Skin of body (tissue), 3 donors: Measurements from ENCODE around the gene C18orf54. TPM values are rescaled to one million over a fixed set of nuclear protein-coding genes. Genes with fewer than 3 reads are reported as not detected.
A peak's percentile ranks its signal among the peaks of the same experiment; 100 is the strongest.
"Not testable (repeated sequence)": the region's sequence is repeated elsewhere in the genome, so short reads cannot be mapped to it uniquely, and the experiment has no call there.

Experiments used
- DNase-seq: peaks from one replicate; lab custom pipeline; 2025; lab: John Stamatoyannopoulos, UW
- small RNA-seq: library from RNA; depleted of rRNA; stranded (forward); fragments of <200 nt; gene quantifications from one replicate; pipeline ENCODE3, GENCODE V24; 2014; ENCODE audit warnings: low replicate concordance
- total RNA-seq: library from RNA; depleted of rRNA; stranded (reverse); fragments of >200 nt; gene quantifications from one replicate; pipeline ENCODE4 v1.2.3, GENCODE V29; 2014

The C18orf54 gene
- total RNA-seq, 1 donor from 2014 or later: 6.1 TPM

DNA sequence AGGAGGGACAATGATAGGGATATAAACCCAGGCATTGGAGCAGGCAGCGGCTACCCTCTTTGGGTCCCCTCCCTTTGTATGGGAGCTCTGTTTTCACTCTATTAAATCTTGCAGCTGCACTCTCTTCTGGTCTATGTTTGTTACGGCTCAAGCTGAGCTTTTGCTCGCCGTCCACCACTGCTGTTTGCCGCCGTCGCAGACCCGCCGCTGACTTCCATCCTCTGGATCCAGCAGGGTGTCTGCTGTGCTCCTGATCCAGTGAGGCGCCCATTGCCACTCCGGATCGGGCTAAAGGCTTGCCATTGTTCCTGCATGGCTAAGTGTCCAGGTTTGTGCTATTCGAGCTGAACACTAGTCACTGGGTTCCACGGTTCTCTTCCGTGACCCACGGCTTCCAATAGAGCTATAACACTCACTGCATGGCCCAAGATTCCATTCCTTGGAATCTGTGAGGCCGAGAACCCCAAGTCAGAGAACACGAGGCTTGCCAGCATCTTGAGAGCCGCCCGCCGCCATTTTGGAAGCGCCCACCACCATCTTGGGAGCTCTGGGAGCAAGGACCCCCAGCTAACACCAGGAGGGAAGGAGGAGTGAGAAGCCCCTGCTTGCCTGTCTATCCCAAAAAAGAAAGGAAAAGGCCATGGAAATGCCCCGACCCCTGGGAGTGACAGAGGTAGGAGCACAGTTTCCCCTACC, 29.2 kb downstream of the C18orf54 start:
- not testable (repeated sequence) for DNase-seq

DNA sequence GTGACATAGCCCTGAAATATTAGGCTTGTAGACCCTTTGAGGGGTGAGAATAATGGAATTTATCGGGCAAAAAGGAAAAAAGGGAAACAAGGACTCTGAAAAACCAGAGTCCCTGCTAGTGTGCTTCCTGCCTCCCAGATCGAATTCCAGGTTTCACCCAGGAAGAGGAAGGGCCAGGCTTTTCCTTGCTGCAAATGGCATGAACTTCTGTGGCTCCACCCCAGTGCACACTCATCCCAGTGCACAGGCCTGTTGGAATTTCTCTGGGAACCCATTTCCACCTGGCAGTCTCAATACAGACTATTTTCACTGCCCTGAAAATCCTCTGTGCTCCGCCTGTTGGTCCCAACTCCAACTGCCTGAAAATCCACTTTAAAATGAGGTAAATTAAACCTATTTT, 29.9 kb downstream of the C18orf54 start:
- DNase-seq: no peak

DNA sequence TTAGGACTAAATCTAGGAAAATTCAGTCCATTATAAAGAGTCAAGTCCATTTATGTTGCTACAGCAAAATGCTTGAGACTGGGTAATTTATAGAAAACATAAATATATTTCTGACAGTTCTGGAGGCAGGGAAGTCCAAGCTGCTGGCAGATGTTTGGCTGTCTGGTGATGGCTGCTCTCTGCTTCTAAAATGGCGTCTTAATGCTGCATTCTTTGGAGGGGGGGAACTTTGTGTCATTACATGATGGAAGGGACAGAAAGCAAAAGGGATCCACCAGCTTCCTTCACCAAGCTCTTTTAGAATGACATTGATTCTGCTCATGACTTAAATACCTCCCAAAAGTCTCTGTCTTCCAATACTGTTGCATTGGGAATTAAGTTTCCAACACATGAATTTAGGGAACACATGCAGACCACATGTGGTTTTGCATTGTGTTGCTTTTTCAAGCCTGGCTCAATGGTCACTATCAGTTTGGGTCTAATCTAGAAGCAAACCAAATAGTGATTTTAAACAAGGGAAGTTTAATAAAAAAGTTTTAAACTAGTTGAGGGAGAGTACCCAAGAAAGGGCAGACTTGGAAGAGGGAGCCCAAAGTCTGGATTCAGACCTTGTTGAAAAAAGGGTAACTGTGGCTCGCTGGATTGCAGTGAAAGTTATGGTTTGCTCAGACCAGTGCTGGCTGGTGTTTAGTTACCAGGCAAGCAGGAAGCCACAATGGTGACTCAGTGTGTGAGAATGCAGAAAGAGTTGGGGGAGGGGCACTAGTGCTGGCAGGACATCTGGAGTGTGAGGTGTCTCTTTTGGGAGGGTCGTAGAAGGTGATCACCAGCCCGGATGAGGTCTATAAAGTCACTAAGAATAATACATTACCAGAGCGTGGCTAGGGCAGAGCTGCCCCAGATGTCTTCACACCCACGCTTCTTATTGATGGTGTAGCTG, 30.8 kb downstream of the C18orf54 start:
- no peak for DNase-seq

DNA sequence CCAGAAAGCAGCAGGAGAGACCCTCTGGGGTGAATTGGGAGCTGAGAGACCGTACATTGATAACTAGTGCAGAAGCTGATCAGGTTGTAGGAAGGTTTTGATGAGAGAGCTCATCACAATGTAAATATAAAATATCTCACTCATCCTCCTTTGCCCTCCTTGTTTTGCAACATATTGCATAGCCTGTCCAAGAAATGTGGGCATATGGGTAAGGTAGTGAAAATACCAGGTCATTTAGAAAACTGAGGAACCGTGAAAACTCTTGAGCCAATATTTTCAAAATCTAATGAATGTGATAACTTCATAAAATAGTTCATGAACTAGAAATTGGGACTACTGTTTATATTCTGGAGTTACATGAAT, 31.4 kb downstream of the C18orf54 start:
- no peak for DNase-seq

DNA sequence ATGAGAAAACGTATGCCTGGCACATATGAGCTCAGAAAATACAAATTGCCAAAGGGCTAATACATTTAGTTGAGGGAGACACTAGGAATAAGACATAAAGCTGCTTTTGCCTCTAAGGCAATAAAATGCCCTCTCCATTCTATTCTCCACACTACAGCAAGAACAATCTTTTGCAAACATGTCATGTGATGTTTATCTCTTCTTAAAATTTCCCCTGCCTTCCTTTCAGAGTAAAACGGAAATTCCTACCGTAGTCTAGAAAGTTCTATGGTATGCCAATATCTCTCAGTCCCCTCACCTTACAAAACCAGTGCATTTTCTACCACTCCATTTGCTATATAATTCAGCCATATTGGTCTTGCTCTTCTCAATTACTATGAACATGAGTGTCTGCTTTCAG, 33.1 kb downstream of the C18orf54 start:
- no peak for DNase-seq

DNA sequence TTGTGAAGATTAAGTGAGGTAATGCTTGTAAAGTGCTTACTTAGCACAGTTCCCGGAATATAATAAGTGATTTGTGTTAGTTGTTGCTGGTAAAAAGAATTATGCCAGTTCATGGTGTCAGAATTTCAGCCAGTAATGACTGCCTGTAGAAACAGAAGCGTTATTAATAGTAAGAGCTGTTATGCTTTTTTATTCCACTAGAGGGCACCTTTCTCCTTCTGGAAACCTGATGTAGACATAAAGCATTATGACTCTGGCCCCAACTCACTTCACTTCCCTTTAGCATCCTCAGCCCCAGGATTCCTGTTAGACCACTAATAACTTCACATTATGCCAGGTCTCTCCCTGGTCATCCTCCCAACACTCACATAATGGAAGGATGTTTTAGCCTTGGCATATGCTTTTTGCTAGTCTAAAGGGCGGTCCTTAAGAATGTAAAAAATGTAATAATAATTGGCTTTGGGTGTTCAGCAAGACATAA, 34.9 kb downstream of the C18orf54 start:
- peak; percentile 17 for DNase-seq

DNA sequence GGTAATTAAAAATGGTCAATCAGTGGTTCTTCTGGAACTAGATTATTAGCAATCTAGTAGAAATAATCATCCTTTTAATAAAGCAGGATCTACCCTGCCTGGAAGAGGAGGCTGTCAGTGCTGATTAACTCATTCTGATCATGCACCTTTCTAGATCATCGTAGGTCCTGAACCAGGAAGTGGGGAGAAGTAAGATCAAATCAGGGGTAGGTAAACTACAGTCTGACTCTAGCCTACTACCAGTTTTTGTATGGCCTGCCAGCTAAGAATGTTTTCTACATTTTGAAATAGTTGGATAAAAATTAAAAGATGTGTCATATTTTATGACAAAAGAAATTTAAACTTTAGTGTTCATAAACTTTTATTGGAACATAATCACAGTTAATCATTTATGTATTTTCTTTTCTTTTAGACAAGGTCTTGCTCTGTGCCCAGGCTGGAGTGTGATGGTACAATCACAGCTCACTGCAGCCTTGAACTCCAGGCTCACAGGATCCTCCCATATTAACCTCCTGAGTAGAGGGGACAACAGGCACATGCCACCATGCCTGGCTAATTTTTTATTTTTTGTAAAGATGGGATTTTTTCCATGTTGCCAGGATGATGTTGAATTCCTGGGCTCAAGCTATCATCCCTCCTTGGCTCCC, 36.1 kb downstream of the C18orf54 start:
- no peak for DNase-seq

DNA sequence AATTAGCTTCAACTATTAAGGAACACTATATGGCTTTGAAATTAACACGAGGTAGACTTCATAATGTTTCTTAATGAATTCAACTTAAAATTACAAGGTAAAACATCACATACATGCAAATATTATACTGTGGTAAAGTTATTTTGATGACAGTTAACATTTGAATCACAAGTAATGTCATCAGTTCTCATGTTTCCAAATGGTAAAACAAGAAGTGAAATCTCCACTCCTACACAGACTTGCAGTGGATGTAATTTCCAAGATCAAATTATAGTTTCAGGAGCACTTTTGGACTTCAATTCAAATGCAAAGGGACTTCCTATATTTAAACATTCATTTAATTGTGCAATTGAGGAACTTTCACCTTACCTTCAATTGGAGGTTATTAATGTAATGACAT, 39.1 kb downstream of the C18orf54 start:
- no peak for DNase-seq

DNA sequence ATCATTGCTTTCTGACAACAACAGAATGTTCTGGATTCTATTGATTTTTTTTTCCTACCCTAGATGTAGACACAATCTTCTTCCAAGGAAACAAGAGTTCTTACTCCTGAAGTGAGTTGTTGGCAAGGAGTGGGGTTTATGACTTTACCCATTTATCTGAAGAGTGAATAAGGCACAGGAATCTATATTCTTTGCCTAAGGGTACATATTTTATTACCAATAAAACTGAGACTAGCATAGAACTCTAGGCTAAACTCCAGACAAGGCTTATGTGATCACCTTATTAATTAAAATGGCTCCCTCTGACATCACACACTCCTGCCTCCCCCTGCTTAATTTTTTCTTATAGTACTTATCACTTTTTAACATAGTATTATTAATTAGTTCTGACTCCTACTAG, 47.6 kb downstream of the C18orf54 start:
- no peak for DNase-seq

DNA sequence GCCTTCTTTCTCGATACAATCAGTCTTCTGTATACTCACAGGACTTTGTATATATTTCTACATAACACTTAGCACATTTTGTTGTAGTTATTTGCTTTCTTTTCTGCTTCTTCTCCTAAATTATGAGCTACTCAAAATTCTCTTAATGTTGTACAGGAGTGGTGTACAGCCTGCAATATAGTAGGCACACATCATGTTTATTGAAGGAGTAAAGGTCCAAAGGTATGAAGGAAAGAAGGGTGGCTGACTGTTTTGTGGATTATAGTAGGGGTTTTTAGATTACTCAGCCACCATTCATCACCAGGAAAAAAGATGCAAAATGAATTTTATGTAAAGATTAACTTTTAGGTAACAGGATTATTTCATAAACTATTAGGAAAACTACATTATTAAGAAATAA, 54.1 kb downstream of the C18orf54 start:
- no peak for DNase-seq

DNA sequence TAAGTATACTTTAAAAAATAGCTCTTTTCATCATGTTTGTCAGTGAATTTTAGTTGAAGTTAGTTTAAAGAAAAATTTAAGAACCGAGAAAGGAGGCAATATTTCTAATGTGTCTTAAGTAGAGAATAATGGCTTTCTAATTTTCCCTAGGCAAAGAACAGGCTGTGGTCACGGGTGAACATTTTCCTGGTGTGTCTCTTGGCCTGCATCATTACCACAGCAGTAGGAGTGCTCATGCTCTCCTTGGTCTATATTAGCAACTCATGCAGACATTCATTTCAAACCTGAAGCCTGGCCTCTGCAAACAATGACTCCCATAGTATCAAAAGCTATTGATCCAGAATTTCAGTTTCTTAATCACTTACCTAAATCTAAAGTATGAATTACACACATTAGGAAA, 57.4 kb downstream of the C18orf54 start:
- DNase-seq: no peak

DNA sequence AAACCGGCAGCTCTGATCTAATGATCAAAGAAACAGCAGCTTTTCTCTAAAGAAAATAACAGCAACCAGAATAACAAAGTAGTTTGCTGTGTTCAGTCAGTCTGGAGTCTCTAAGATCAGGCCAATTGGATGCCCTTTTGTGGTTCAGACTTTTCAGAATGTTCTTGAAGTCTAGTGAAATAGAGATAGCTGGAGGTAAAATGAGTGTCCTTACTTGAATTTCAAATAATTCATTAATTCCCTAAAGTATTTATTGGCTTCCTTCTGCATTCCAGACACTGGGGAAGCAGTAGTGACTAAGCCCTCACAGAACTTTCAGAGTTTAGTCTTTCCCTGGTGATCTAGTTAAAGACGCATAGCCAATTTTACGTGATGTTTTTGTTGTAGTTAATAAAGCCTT, 58.7 kb downstream of the C18orf54 start:
- no peak for DNase-seq

DNA sequence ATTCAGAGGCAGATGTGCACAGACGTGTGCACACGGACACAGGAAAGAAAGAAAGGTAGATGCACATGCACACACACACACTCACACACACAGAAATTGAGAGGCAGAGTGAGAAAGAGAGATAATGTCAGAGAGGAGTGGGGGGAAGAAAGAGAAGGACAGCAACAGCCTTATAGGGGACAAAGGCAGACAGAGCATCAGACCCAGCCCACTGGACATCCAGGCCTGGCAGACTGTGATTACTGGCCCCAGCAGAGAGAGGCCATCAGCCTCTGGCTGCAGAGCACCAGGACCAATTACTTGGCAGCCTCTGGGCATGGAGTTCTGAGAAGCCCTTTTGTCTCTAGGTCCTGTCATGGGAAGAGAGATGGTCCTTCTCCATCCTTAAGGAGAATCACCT, 66.1 kb downstream of the C18orf54 start:
- no peak for DNase-seq

DNA sequence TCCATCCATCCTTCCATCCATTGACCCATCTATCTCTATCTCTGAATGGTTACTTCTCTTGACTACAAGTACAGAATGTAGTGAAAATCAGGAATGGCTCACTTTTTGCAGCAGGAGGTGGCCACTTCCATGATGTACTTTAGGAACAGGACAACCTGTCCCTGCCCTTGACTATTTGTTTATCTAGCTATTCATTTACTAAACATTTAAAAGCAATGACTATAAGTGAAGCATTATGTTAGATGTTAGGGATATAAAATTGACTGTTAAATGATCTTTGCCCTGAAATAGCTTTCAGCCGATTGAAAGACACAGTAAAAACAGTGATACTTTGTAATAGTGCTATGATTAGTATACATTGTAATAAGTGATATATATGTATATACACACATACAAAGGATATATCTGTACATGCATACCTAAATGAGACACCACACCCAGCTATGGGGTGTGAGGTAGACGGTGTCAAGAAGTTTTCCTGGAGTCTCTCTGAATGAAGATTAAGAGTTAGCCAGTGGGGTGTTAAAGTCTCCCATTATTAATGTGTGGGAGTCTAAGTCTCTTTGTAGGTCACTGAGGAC, 68.5 kb downstream of the C18orf54 start:
- DNase-seq: no peak

Small RNA genes within 50 kb of the gene (small RNA-seq; reads per million reads assigned to genes)
- gene SNRPGP2: not detected

Other genes starting within 250 kb of the C18orf54 start
- 23.8 TPM for gene MBD2, start 133.2 kb upstream of the C18orf54 start, total RNA-seq
- 39.3 TPM for gene POLI, start 88.4 kb upstream of the C18orf54 start, total RNA-seq
- not detected for gene STARD6, start within 50 bp of the C18orf54 start, total RNA-seq
- 0.10 TPM for gene DYNAP, start 233.3 kb downstream of the C18orf54 start, total RNA-seq